SK-N-SH (cell line): ENCODE data around the gene KRTAP12-2. TPM values are rescaled to one million over a fixed set of nuclear protein-coding genes. Genes with fewer than 3 reads are reported as not detected.
"Not testable (repeated sequence)": the region's sequence is repeated elsewhere in the genome, so short reads cannot be mapped to it uniquely, and the experiment has no call there.

Source experiments
- CTCF ChIA-PET: fragments of 300-600, 350-600 bp; formaldehyde crosslinking; extraction: SDS; loops from one replicate; lab custom pipeline; 2021; lab: Yijun Ruan, JAX
- POLR2A ChIA-PET: fragments of 350-600 bp; sonication (Branson Sonifier 250); formaldehyde crosslinking; extraction: SDS; loops from one replicate; lab custom pipeline; 2020; ENCODE audit warnings: antibody characterized with exemption, inconsistent platforms; lab: Yijun Ruan, JAX
- DNase-seq: peaks from one replicate; pipeline ENCODE4 v3.0.0; 2012
- H2AFZ ChIP-seq: fragments of 200-600 bp; sonication (generic); 2 replicates; pipeline ENCODE4 v1.8.1; 2016; ENCODE audit warnings: antibody characterized with exemption, mild to moderate bottlenecking, low read depth
- H3F3A ChIP-seq: fragments of 200-600 bp; sonication (generic); replicated peaks from 2 replicates; pipeline ENCODE3; 2016; ENCODE audit warnings: antibody characterized with exemption, mild to moderate bottlenecking; ENCODE audit not compliant: insufficient read depth
- H3K27ac ChIP-seq, 2 experiments: fragments of 200-500 bp in 1 of 2; fragments of 200-600 bp in 1 of 2; sonication (Bioruptor generic) in 1 of 2; sonication (generic), shearing (Covaris generic) in 1 of 2; 2 replicates each; pipeline versions ENCODE4 v1.5.1 to v1.6.1; 2014 to 2016; ENCODE audit warnings: low read depth in 2 of 2, inconsistent platforms in 1 of 2, low read length in 1 of 2, mild to moderate bottlenecking in 1 of 2, mixed read lengths in 1 of 2
- H3K27me3 ChIP-seq: fragments of 200-600 bp; sonication (generic), shearing (Covaris generic); 2 replicates; pipeline ENCODE4 v1.6.1; 2016; ENCODE audit warnings: mixed run types; ENCODE audit not compliant: insufficient read depth
- H3K36me3 ChIP-seq, 2 experiments: fragments of 200-500 bp in 1 of 2; fragments of 200-600 bp in 1 of 2; sonication (Bioruptor generic) in 1 of 2; sonication (generic) in 1 of 2; replicated peaks in 1 of 2; 2 replicates each; pipeline versions ENCODE3 to v1.5.1; 2014 to 2016; ENCODE audit warnings: low read length in 1 of 2, mild to moderate bottlenecking in 1 of 2; ENCODE audit not compliant: insufficient read depth in 2 of 2, control insufficient read depth in 1 of 2
- H3K4me1 ChIP-seq, 2 experiments: fragments of 200-500 bp in 1 of 2; fragments of 200-600 bp in 1 of 2; sonication (Bioruptor generic) in 1 of 2; sonication (generic), shearing (Covaris generic) in 1 of 2; 2 replicates each; pipeline versions ENCODE4 v1.5.1 to v1.6.1; 2014 to 2016; ENCODE audit warnings: low read depth in 1 of 2, low read length in 1 of 2, mixed run types in 1 of 2; ENCODE audit not compliant: insufficient read depth in 2 of 2, control insufficient read depth in 1 of 2
- H3K4me2 ChIP-seq: fragments of 200-600 bp; sonication (generic), shearing (Covaris generic); 2 replicates; pipeline ENCODE4 v1.6.1; 2017; ENCODE audit warnings: mixed run types
- H3K4me3 ChIP-seq, 2 experiments: fragments of 200-500 bp in 1 of 2; fragments of 200-600 bp in 1 of 2; sonication (Bioruptor generic) in 1 of 2; sonication (generic), shearing (Covaris generic) in 1 of 2; 2 replicates each; pipeline versions ENCODE4 v1.5.1 to v1.8.1; 2014 to 2016; ENCODE audit warnings: low read depth in 2 of 2, inconsistent platforms in 1 of 2, low read length in 1 of 2, mild to moderate bottlenecking in 1 of 2, mixed read lengths in 1 of 2, moderate library complexity in 1 of 2
- H3K79me2 ChIP-seq: fragments of 200-600 bp; sonication (generic); 2 replicates; pipeline ENCODE4 v1.8.1; 2017; ENCODE audit warnings: mild to moderate bottlenecking; ENCODE audit not compliant: insufficient read depth
- H3K9ac ChIP-seq: fragments of 200-600 bp; sonication (generic); 2 replicates; pipeline ENCODE4 v1.6.1; 2017; ENCODE audit warnings: mixed run types
- H3K9me2 ChIP-seq: fragments of 200-600 bp; sonication (generic); 2 replicates; pipeline ENCODE4 v1.6.1; 2017; ENCODE audit warnings: mixed run types
- H3K9me3 ChIP-seq: fragments of 200-600 bp; sonication (generic); 2 replicates; pipeline ENCODE4 v1.6.1; 2017; ENCODE audit warnings: mixed run types, mild to moderate bottlenecking, moderate library complexity
- H4K20me1 ChIP-seq: fragments of 200-600 bp; sonication (generic); 2 replicates; pipeline ENCODE4 v1.6.1; 2017; ENCODE audit warnings: mild to moderate bottlenecking, mixed run types; ENCODE audit not compliant: insufficient read depth
- ELF1 ChIP-seq: IDR thresholded peaks from 2 replicates; pipeline ENCODE4 v1.4.0; 2012
- IRF3 ChIP-seq: fragments of 150-350 bp; IDR thresholded peaks from 2 replicates; pipeline ENCODE4 v1.6.1; 2016; ENCODE audit warnings: mild to moderate bottlenecking, low read depth, low read length
- MXI1 ChIP-seq: IDR thresholded peaks from 2 replicates; pipeline ENCODE4 v1.6.1; 2012; ENCODE audit warnings: mild to moderate bottlenecking, low read depth, low read length, improper control_type of control experiment
- PBX3 ChIP-seq: IDR thresholded peaks from 2 replicates; pipeline ENCODE4; 2012
- RCOR1 ChIP-seq: fragments of 150-350 bp; IDR thresholded peaks from 2 replicates; pipeline ENCODE4 v1.6.1; 2017; ENCODE audit warnings: antibody characterized with exemption, low read length
- REST ChIP-seq: IDR thresholded peaks from 2 replicates; pipeline ENCODE4 v1.6.1; 2012; ENCODE audit warnings: mild to moderate bottlenecking, low read depth, low read length, moderate library complexity
- WGBS: methylation state at CpG from one replicate; pipeline ENCODE4 v1.1.6; 2017; ENCODE audit warnings: low lambda C conversion rate; 5-methylcytosine and 5-hydroxymethylcytosine counted together
- polyA plus RNA-seq, 3 experiments: library from polyadenylated mRNA; depleted of rRNA; stranded (reverse); fragments of >200 nt; gene quantifications; 2 replicates each; pipeline ENCODE4 v1.2.3, GENCODE V29; 2012

Gene KRTAP12-2
- polyA plus RNA-seq, 1 of the 3 experiments (the other 2 are of a cell fraction): not detected

- H3K79me2 ChIP-seq, H3K27ac ChIP-seq, H3K9me2 ChIP-seq, POLR2A ChIA-PET, H3K9ac ChIP-seq, H4K20me1 ChIP-seq, H3K9me3 ChIP-seq, H3F3A ChIP-seq, H3K4me2 ChIP-seq, H2AFZ ChIP-seq, H3K36me3 ChIP-seq, DNase-seq, H3K27me3 ChIP-seq, H3K4me1 ChIP-seq, H3K4me3 ChIP-seq: not testable (repeated sequence)
- CTCF ChIA-PET: interaction anchor here (0.6 kb wide), 1 partner anchor 72 kb away, joined by 3 read pairs; no protein-coding TSS in a partner anchor
- WGBS: 13% methylated on average over 7 of the region's 7 CpGs
Measured at GRCh38 chr21:44661567-44661966, 5.2 kb downstream of the KRTAP12-2 start.

- CTCF ChIA-PET: no interaction called here
- WGBS: 8% methylated on average over 11 of the region's 11 CpGs
Measured at GRCh38 chr21:44658913-44659595, 7.7 kb downstream of the KRTAP12-2 start.

GRCh38 chr21:44658541-44658910 lies 8.2 kb downstream of the KRTAP12-2 start:
- Histone ChIP-seq H3K36me3 (no peaks in the 10 kb centered on the region), H3K4me2 (no peak overlapping the region), H3K27me3 (peaks cover 11% of the 10 kb centered on the region; the same call in 1 of the 2 replicates), H3K9ac (no peak overlapping the region), H3K79me2 (no peaks in the 10 kb centered on the region), H3K9me3 (no peaks in the 10 kb centered on the region), H3K4me1 (no peaks in the 10 kb centered on the region), H3K4me3 (no peak overlapping the region), H3F3A (no peaks in the 10 kb centered on the region), H3K9me2 (0 out of 2 replicates have a peak, but pooled peaks cover 4% of the 10 kb centered on the region), H2AFZ (no peak overlapping the region), H3K27ac (no peak overlapping the region), H4K20me1 (no peaks in the 10 kb centered on the region)
- no peak for DNase-seq
- ChIA-PET POLR2A (no interaction called here), CTCF (no interaction called here)
- 3% methylated on average over 5 of the region's 5 CpGs for WGBS
- TF ChIP-seq MXI1: no peak
- TF ChIP-seq ELF1: no peak
- TF ChIP-seq IRF3: no peak
- TF ChIP-seq REST: no peak
- no peak for TF ChIP-seq RCOR1

More at GRCh38 chr21:44658913-44659595, 7.7 kb downstream of the KRTAP12-2 start:
- no peak overlapping the region for H3K27ac ChIP-seq
- H3K9me3 ChIP-seq: no peaks in the 10 kb centered on the region
- no peaks in the 10 kb centered on the region for H3K4me1 ChIP-seq
- H3K27me3 ChIP-seq: peaks cover 5% of the 10 kb centered on the region; the same call in 1 of the 2 replicates
- H2AFZ ChIP-seq: no peak overlapping the region
- no peak overlapping the region for H3K4me3 ChIP-seq
- no peak for DNase-seq
- H3K4me2 ChIP-seq: no peak overlapping the region
- TF ChIP-seq PBX3: no peak
- H3F3A ChIP-seq: no peaks in the 10 kb centered on the region
- no peaks in the 10 kb centered on the region for H3K36me3 ChIP-seq
- H4K20me1 ChIP-seq: no peaks in the 10 kb centered on the region
- H3K9me2 ChIP-seq: 0 out of 2 replicates have a peak, but pooled peaks cover 4% of the 10 kb centered on the region
- POLR2A ChIA-PET: no interaction called here
- no peak overlapping the region for H3K9ac ChIP-seq
- no peaks in the 10 kb centered on the region for H3K79me2 ChIP-seq
